GM18951 (cell line): ENCODE measurements around the gene SRGN.
"Not testable (repeated sequence)": the region's sequence is repeated elsewhere in the genome, so short reads cannot be mapped to it uniquely, and the experiment has no call there.

Experiments used
- POLR2A ChIP-seq: IDR thresholded peaks from 4 replicates; pipeline ENCODE4 v1.6.1; 2011; ENCODE audit warnings: mild to moderate bottlenecking; ENCODE audit not compliant: insufficient read length, insufficient read depth; ENCODE audit errors: extremely low read depth
- in situ Hi-C: fragments of 300-500 bp; cut with MboI; formaldehyde crosslinking; loops from one replicate; pipeline ENCODE4 v1.12.0; 2022; ENCODE audit warnings: low sequenced_read_pairs, mixed read lengths, inconsistent platforms; ENCODE audit not compliant: unreplicated experiment

Gene SRGN, protein sequence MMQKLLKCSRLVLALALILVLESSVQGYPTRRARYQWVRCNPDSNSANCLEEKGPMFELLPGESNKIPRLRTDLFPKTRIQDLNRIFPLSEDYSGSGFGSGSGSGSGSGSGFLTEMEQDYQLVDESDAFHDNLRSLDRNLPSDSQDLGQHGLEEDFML

GRCh38 chr10:69087590-69088470 lies at the start of gene SRGN:
Gene SRGN (plus strand): TSS chr10:69088103. CDS start chr10:69088158, 55 bp downstream.
- in situ Hi-C loops = no loop called here
- peak; percentile 97 for TF ChIP-seq POLR2A

DNA sequence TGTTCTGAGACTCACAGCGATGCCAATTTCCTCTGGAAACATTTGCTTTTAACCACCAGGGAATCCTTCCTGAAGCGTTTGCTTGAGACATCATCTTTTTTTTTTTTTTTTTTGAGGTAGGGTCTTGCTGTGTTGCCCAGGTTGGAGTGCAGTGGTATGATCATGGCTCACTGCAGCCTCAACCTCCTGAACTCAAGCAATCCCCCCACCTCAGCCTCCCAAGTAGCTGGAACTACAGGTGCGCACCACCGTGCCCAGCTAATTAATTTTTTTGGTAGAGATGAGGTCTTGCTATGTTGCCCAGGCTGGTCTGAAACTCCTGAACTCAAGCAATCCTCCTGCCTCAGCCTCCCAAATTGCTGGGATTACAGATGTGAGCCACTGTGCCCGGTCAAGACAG lies 47.0 kb upstream of the SRGN start:
- in situ Hi-C loops = not testable (repeated sequence)

DNA sequence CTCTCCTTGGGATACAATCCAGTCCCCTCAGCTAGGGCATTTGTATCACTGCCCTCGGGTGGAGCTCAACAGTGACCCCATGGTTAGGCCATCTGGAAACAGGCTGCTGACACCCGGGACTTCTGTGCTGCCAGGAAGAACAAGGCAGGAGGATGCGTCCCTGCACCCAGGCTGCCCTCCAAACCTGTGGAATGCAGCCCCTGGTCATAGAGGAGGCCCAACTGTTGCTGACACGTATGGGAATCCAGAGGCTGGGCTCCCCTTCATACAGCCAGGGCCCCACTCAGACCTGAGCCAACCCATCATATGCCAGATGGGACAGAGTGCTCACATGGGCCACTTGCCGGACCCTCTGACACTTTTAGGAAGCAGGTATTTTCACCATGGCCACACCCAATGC lies 45.5 kb upstream of the SRGN start:
- in situ Hi-C loops = no loop called here
- no peak for TF ChIP-seq POLR2A

GRCh38 chr10:69042838-69043237 lies 45.1 kb upstream of the SRGN start:
- no peak for TF ChIP-seq POLR2A

GRCh38 chr10:69043931-69044531 lies 43.9 kb upstream of the SRGN start:
- no peak for TF ChIP-seq POLR2A
- in situ Hi-C loops = no loop called here

More at GRCh38 chr10:69042838-69043237, 45.1 kb upstream of the SRGN start:
- in situ Hi-C loops = no loop called here

DNA sequence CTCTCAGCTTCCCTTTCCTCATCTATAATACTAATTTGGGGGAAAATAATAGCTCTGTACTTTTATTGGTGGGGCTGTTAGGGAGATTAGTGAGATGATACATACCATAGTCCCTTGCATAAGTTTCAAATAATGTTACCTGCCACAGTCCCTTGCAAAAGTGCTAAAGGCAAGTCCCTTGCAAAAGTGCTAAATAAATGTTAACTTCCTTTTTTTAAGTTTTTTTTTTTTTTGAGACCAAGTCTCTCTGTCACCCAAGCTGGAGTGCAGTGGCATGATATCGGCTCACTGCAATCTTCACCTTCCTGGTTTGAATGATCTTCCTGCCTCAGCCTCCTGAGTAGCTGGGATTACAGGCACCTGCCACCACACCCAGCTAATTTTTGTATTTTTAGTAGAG lies 43.4 kb upstream of the SRGN start:
- no peak for TF ChIP-seq POLR2A
- in situ Hi-C loops = no loop called here

DNA sequence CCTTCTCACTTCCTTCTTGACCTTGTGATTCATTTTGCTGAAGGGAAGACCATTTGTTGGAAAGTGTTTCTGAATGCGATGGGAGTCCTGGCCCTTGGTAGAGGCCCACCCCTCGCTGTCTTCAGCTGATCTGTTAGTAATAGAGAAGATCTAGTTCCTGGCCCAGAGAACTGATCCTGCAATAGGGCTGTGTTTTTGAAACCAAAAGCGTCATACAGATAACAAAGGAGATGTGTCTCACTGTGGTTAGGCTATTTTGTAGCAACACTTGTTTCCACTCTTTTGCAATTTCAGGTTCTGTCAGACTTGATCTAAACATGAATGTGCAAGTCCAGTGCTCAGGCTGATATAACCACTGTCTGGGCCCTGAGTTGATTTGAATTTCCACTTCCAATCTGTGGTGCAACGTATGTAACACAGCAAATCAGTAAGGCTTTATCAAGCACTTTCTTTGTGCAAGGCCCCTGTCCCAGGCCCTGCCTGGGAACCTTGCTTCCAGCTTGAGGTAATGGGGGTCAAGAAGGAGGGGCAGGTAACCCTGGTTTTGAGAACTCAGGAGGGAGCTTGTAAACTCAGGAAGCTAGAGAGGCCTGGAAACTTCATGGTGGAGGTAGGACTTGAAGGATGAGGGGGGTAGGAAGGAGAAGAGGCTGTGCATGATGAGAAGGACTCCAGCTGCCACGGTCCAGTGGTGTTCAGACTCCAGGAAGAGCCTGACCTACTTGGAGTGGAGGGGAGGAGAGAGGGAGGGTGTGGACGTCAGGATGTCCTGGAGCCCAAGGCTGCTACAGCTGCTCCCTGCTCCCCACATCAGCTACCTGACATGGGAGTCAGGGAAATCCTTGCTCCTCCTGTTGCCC lies 42.2 kb upstream of the SRGN start:
- peak; percentile 29 for TF ChIP-seq POLR2A
- in situ Hi-C loops = no loop called here

GRCh38 chr10:69047111-69047832 lies 40.6 kb upstream of the SRGN start:
- TF ChIP-seq POLR2A = no peak
- in situ Hi-C loops = no loop called here

GRCh38 chr10:69048103-69048502 lies 39.8 kb upstream of the SRGN start:
- TF ChIP-seq POLR2A = no peak
- in situ Hi-C loops = no loop called here

DNA sequence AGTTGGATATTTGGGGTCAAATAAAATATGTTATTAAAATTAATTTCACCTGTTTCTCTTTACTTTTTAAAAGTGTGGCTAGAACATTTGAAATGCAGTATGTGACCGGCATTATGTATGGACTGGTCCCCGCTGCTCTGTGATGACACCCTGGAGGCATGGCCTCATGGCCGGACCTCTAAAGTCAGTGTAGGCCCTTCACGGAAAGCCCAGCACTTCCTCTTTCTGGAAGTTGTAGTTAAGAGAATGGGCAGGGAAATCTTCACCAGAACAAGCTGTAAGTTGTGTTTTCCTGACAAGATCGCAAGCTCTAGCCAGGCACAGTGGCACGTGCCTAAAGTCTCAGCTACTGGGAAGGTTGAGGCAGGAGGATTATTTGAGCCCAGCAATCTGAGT lies 38.3 kb upstream of the SRGN start:
- in situ Hi-C loops = no loop called here
- no peak for TF ChIP-seq POLR2A

DNA sequence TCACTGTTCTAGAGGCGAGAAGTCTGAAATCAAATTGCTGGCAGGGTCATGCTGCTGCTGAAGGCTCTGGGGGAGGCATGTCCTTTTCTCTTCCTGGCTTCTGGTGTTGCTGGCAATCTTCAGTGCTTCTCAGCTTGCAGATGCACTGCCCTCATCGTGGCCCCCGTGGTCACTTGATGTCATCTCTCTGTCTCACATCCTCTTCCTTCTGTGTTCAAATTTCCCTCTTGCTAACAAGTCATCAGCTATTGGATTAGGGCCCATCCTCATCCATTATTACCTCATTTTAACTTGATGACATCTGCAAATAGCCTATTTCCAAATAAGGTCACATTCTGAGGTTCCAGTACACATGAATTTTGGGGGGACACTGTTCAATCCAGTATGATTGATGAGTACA lies 36.6 kb upstream of the SRGN start:
- in situ Hi-C loops = no loop called here
- TF ChIP-seq POLR2A = no peak

GRCh38 chr10:69051710-69052487 lies 36.0 kb upstream of the SRGN start:
- in situ Hi-C loops = no loop called here

More at GRCh38 chr10:69051710-69052487, 36.0 kb upstream of the SRGN start:
- TF ChIP-seq POLR2A = no peak
